ENCODE data around the gene FHL3.

Gene FHL3

DNA sequence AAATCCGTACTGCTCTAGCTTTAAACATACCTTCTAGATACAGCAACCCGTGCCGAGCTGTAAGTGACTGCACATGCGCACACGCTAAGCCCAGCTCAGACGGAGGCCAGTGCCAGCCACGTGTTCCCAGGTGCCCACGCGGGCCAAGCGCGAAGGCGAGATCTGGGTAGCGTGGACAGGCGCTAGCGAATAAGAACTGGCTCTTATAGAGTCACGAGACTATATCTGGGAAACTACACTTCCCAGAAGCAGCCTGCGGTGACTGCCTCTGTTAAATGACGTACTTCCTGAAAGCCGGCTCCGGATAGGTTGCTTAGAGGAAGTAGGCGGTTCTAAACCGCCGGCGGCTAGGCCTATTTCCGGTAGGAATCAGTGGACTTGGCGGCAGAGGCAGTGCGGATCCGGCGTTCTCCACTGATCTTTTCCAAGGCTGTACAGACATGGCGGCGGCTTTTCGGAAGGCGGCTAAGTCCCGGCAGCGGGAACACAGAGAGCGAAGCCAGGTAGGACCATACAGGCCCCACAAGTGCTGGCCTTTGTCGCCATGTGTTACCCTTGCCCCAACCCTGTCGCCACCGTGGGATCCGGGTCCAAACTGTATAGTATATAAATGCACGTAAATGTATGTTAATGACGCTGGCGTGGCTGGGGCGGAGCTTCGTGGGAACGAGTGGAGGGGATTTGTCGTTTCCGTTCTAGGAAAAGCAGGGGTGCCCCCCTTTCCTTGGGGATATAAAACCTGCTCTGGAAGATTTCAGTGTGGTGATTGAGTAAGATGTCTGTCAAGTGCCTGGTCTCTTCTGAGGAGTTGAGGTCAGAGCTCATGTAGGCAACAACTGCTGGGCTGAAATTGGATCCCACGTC is 7.3 kb upstream of the FHL3 start, which contains the start of gene UTP11:
Gene UTP11 (plus strand): TSS at position 372 of the 864 bp plus-strand sequence. CDS start 69 bp downstream, at position 441.
- DNase-seq (ENCODE audit: low spot score), result peak; percentile 97

- no peak for DNase-seq (ENCODE audit: low spot score)
These were observed 4.5 kb upstream of the FHL3 start for GRCh38 chr1:38009841-38010180.

DNA sequence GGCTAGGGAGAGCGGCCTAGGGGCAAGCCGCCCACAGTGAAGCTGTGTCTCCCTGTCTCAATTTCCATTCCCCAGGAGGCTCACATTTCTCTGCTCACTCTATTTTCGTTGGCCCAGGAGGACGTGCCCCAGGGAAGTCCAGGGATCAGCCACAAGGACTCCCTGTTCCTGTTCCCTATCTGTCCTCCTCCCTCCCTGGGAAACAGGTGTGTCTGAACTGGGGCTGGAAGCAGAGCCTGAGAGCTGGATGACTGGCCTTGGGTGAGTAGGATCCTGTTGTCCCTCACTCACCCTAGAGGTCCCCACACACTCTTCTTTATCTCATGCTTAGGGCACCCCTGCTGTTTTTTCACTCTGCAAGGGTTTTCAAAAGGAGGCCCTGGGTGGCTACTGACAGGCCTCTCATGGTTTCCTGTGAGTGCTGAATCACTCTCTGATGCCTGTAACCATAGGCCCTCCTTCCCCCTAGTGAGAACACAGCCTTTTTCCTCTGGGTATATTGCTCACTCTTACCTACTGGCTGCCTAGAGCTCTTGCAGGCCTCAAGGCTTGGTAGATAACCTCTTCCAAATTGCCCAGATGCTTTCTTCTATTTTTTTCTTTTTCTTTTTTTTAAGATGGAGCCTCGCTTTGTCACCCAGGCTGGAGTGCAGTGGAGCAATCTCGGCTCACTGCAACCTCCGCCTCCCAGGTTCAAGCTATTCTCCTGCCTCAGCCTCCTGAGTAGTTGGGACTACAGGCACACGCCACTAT is 4.0 kb upstream of the FHL3 start:
- DNase-seq (ENCODE audit: low spot score), result no peak

DNA sequence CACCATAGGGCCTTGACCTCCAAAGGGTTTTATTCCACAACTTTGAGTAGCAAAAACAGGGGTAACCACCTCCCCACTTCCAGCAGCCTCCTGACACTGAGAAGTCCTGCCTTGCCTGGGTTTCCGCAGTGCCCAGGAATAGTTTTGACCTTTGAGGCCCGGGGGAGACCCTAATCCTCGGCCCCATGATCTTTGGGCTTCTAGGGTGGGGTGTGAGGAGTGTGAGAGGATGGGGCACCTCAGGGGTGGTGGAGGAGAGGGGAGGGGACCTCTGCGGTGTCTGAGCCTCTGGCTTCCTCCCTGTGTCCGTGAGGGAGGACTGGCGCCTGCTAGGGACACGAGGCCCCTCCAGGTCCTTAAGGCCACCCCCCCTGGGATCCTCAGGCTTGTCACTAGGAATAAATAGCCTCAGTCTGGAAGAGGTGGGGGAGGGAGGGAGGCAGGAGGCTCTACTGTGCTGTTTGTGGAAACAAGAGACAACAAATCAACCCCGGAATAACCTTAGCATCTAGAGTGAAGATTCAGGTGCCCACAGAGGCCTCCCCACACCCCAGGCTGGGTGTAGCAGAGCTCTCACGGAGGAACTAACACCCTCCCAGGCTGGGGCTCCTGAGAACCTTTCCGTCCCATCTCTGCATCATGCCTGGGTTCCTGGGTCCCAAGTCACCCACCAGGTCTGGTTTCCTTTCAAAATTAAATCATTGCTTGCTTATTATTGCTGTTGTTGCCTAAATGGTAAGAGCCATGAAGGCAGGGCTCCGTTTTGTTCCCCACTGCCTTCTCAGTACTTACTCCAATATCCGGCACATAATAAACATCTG is 904 bp upstream of the FHL3 start:
- no peak for DNase-seq (ENCODE audit: low spot score)

DNA sequence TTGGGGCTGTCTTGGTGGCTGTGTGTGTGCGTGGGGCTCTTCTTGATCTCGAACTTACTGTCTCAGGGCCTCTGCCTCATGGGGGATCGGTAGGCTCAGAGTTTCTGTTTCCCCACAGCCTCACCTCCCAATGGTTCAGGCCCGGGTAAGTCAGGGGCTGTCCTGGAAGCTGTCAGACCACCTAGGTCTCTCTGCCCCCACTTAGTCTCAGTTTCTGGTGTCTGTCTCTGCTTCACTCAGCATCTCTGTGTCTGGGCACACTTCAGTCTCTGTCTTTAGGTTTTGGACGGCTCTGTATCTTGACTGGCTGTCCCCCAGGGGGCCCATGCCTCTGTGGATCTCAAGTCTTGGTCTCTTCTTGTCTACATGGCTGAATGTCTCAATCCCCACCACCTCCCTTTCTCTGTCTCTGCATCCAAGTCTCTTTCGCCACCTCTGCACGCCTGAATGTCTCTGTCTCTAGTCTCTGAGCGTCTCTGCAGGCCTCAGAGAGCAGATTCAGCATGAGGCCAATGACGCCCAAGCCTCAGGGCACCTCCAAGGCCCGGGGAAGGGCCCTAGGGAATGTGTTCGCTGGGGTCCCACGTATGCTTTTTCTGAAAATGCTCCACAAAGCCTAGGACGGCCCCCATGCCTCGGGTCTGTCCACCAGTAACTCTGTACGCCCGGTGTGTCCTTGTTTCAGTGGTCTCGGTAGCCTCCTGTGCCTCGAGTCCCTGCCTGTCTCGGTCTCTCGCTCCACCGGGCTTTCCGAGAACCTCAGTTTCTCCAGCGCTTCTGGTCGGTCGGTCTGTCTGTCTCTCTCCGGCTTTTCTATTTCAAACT is 818 bp downstream of the FHL3 start:
- DNase-seq (ENCODE audit: low spot score), result no peak

- DNase-seq (ENCODE audit: low spot score), result no peak
These were observed 1.8 kb downstream of the FHL3 start for GRCh38 chr1:38003261-38004250.

DNA sequence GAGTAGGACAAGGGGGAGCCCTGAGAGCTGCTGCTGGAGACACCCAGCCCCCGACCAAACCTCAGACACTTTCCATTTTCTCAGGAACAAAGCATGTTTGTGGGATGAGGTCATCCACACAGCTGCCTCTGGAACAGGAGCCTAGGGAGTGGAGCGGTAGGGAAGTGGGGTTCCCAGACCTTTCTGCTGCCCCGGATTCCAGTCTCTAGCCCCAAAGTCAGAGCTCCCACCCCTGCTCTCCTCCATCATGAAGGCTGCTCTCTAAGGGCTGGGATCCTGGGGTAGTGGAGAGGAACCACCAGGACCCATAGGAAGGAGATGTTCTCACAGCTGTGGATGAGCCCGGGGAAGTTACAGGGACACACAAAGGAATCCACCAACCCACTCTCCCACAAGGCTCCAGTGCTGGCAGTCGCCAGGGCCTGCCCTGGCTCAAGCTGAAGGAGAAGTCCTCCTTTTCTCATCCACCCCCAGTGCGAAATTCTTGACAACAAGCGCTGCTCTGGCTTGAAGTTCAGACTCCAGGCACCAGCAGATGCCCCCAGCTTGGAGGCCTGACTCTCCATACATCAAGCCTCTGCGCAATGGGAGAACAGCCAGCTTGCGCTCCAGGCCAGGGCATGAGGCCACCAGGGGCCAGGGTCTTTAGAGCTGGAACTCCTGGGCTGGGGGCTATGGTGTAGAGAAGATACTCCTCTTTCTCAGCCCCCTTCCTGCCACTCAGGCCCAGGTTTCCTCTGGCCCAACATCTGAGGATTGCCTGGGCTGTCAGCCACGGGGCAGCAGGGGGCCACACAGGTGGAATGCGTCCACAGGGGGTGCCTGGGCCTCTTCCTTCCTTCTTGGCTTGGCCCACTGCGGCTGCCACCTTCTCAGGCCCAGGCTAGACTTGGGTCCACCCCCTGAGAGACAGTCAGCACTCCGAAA is 4.5 kb downstream of the FHL3 start:
- no peak for DNase-seq (ENCODE audit: low spot score)

DNA sequence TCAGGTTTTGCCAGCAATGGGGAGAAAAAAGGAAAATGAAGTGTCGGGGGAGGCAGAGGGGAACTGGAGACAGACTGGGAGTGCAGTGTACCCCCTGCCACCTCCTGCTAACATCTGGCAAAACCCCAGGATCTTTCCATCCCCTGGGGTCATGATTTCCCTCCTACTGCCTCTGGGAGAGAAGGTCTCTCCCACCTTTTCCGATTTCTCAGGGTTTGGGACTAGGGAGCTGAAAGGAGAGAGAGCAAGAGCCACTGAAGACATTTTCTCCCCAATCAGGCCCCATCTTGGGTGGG is 5.1 kb downstream of the FHL3 start:
- DNase-seq (ENCODE audit: low spot score), result no peak

GRCh38 chr1:37999430-38000232 is 5.7 kb downstream of the FHL3 start:
- no peak for DNase-seq (ENCODE audit: low spot score)

- no peak for DNase-seq (ENCODE audit: low spot score)
These were observed 6.3 kb downstream of the FHL3 start for GRCh38 chr1:37998913-37999429.

DNA sequence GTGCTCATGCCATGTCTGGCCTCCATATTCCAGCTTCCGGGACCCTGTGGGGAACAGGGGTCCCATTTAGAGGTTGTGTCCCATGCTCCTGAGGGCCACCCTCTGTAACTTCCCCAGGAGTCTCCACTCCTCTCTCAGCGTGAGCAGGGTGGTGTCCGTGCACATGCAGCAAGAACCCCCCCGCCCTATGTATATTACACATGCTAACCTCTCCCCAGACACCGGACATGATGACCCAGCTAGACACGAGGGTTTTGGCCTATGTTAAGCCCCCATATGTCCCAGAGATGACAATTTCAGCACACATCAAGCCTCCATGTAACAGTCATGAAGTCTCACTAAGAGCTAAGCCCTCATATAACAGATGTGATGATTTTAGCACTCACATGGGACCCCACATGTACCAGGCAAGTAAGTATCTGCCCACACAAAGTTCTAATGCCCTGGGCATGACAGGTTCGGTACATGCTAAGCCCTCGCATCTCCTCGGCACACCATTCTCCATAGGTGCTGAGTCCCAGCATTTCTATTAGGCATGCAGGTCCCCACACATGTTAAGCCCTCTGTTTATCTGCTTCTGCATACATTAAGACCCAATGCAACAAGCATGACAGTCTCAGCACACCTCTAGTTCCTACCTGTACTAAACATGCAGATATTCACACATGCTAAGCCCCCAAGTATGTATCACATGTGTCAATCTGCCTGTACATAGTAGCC is 7.1 kb downstream of the FHL3 start:
- no peak for DNase-seq (ENCODE audit: low spot score)

DNA sequence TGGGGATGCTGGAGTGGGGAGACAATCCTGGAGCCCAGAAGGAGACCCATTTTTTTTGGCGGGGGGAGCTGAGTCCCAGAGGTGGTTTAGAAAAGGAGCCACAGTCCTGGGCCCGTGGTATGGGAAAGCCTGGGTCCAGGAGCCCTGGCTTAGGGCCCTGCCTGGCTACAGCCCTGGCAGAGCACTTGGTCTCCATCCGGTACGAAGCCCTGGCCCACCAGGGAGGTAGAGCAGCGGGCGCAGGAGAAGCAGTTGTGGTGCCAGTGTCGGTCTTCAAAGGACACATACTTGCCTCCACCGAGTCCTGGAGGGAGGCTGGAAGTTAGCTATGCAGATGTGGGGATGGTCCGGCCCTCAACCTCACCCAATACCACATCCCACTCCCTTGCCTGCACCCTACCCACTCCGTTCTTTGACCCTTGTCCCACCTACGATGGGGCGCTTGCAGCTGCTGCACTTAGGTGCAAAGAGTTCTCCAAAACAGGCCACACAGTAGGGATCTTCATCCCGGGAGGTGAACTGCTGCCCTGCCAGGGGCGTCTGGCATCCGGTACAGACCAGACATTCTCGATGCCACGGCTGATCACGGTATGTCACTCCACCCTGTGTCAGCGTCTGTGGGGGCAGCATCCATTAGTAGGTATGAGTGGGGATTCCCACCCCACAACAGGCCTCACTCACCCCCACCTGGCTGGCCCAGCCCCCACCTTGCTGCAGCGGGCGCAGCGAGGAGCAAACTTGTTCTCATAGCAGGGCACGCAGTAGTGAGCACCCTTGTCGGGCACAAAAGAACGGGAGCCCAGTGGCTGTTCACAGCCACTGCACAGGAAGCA is 7.8 kb downstream of the FHL3 start:
- DNase-seq (ENCODE audit: low spot score), result no peak

- no peak for DNase-seq (ENCODE audit: low spot score)
These were observed 9.5 kb downstream of the FHL3 start for GRCh38 chr1:37995751-37996345.

GRCh38 chr1:37994886-37995566 is 10.3 kb downstream of the FHL3 start:
- no peak for DNase-seq (ENCODE audit: low spot score)

DNA sequence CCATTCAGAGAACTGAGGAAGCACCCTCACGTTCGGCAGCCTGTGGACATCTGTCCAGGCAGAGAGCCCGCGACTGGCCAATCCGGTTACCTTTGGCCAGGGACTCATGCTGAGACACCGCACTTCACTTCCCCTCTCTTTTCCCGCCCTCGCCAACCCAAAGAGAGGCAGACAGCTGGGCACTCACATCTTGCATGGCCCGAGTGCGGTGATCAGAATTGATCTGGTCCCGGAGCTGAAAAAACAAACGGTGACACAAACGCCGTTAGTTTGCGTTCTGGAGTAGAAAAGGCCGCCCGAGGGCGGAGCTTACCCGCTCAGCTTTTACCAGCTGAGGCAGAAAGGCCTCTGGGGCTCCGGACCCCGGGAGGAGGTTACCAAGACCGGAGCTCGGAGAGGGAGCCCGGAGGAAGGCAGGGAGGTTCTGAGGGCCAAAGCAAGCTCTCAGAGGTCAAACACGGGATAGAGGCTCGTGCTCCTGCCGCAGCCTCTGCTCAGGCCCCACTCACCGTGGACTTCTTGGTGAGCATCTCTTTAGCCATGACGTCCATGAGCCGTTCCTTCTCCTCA is 15.9 kb downstream of the FHL3 start:
- peak; percentile 37 for DNase-seq (ENCODE audit: low spot score)

All from hematopoietic multipotent progenitor cell treated with erythropoietin and hydrocortisone succinate and interleukin-3 and kit ligand, for 15 days (in vitro differentiated cells).